AG04449 (cell line): ENCODE results near the gene TMC6.

Source experiments
- CTCF ChIA-PET: fragments of 350-600 bp; formaldehyde crosslinking; extraction: SDS; loops from one replicate; lab custom pipeline; 2021; ENCODE audit warnings: antibody characterized with exemption; lab: Yijun Ruan, JAX
- POLR2A ChIA-PET: fragments of 400-600, 350-600 bp; formaldehyde crosslinking; extraction: SDS; loops from one replicate; lab custom pipeline; 2020; ENCODE audit warnings: antibody characterized with exemption, inconsistent platforms; lab: Yijun Ruan, JAX
- DNase-seq: peaks from one replicate; pipeline ENCODE4 v3.0.0-alpha.2; 2010; ENCODE audit warnings: low read depth, low spot score
- H3K4me3 ChIP-seq: 2 replicates; pipeline ENCODE4 v1.5.1; 2011; ENCODE audit warnings: low read depth, mild to moderate bottlenecking, control low read depth, low read length
- TF ChIP-seq, protein P1 (sequence below): IDR thresholded peaks from one replicate; pipeline ENCODE4 v1.5.1; 2011; ENCODE audit warnings: mild to moderate bottlenecking, moderate library complexity, low read length, control low read depth, inconsistent platforms; ENCODE audit not compliant: insufficient read depth; ENCODE audit errors: missing control alignments

TMC6 gene

DNA sequence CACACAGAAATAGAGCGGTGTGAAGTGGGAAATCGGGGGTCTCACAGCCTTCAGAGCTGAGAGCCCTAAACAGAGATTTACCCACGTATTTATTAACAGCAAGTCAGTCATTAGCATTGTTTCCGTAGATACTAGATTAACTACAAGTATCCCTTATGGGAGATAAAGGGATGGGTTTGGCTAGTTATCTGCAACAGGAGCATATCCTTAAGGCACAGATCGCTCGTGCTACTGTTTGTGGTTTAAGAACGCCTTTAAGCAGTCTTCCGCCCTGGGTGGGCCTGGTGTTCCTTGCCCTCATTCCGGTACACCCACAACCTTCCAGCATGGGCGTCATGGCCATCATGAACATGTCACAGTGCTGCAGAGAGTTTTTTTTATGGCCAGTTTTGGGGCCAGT is 27.0 kb downstream of the TMC6 start:
- no peak overlapping the region for H3K4me3 ChIP-seq
- TF ChIP-seq, protein P1, sequence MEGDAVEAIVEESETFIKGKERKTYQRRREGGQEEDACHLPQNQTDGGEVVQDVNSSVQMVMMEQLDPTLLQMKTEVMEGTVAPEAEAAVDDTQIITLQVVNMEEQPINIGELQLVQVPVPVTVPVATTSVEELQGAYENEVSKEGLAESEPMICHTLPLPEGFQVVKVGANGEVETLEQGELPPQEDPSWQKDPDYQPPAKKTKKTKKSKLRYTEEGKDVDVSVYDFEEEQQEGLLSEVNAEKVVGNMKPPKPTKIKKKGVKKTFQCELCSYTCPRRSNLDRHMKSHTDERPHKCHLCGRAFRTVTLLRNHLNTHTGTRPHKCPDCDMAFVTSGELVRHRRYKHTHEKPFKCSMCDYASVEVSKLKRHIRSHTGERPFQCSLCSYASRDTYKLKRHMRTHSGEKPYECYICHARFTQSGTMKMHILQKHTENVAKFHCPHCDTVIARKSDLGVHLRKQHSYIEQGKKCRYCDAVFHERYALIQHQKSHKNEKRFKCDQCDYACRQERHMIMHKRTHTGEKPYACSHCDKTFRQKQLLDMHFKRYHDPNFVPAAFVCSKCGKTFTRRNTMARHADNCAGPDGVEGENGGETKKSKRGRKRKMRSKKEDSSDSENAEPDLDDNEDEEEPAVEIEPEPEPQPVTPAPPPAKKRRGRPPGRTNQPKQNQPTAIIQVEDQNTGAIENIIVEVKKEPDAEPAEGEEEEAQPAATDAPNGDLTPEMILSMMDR: no peak
- DNase-seq: no peak
- CTCF ChIA-PET: interaction anchor here (1.0 to 13.4 kb wide), 3 partner anchors 9 to 75 kb away, joined by 3 to 116 read pairs (median 9); no protein-coding TSS in a partner anchor
- POLR2A ChIA-PET: no interaction called here

DNA sequence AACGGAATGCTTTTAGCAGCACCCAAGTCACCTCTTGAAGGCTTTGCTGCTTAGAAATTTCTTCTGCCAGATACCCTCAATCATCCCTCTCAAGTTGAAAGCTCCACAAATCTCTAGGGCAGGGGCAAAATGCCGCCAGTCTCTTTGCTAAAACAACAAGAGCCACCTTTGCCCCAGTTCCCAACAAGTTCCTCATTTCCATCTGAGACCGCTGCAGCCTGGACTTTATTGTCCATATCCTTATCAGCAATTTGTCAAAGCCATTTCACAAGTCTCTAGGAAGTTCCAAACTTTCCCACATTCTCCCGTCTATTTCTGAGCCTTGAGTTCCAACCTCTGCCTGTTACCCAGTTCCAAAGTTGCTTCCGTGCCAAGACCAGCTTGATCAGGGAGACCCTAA is 27.4 kb downstream of the TMC6 start:
- TF ChIP-seq, protein P1: no peak
- no peak for DNase-seq
- ChIA-PET CTCF (interaction anchor here (1.0 to 13.4 kb wide), 3 partner anchors 10 to 76 kb away, joined by 3 to 116 read pairs (median 9); no protein-coding TSS in a partner anchor), POLR2A (no interaction called here)
- H3K4me3 ChIP-seq: no peak overlapping the region

DNA sequence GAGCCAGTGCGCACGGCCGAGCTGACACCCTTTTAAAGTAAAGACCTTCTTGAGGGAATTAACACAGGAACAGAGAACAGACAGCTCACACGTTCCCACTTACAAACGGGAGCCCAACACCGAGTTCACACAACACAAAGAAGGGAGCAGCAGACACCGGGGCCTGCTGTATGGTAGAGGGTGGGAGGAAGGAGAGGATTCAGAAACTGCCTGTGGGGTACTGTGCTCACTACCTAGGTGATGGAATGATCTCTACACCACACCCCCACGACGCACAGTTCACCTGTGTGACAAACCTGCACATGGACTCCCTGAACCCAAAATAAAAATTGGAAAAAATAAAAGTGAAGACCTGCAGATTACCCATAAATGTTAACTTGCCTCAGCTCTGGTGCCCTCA is 32.5 kb downstream of the TMC6 start:
- CTCF ChIA-PET: interaction anchor here (3.8 to 13.4 kb wide), 2 partner anchors 12 to 15 kb away, joined by 23 to 116 read pairs; no protein-coding TSS in a partner anchor
- POLR2A ChIA-PET: no interaction called here
- no peak overlapping the region for H3K4me3 ChIP-seq
- no peak for DNase-seq
- TF ChIP-seq, protein P1: no peak

DNA sequence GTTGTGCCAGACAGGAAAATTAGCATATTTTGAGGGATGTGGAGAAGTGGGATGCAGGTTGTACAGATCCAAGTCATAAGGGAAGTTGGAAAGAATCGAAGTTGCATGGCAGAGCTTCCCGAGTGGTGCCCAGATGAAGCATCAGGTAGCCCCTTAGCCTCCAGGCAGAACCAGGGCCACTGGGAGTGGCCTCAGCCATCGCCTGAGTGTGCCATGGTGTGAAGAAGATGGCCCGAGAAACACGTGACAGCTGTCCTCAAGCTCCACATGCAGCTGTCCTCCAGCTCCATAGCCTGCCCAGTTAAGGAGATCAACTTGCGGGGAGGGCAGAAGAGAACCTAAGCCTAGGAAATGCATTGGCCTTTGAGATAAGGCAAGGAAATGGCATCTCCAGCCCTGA is 33.5 kb downstream of the TMC6 start:
- DNase-seq: no peak
- TF ChIP-seq, protein P1: no peak
- ChIA-PET POLR2A (interaction anchor here (0.6 kb wide), 1 partner anchor 137 kb away, joined by 3 read pairs; no protein-coding TSS in a partner anchor), CTCF (interaction anchor here (3.8 to 13.4 kb wide), 2 partner anchors 11 to 16 kb away, joined by 23 to 116 read pairs; no protein-coding TSS in a partner anchor)
- H3K4me3 ChIP-seq: no peak overlapping the region

DNA sequence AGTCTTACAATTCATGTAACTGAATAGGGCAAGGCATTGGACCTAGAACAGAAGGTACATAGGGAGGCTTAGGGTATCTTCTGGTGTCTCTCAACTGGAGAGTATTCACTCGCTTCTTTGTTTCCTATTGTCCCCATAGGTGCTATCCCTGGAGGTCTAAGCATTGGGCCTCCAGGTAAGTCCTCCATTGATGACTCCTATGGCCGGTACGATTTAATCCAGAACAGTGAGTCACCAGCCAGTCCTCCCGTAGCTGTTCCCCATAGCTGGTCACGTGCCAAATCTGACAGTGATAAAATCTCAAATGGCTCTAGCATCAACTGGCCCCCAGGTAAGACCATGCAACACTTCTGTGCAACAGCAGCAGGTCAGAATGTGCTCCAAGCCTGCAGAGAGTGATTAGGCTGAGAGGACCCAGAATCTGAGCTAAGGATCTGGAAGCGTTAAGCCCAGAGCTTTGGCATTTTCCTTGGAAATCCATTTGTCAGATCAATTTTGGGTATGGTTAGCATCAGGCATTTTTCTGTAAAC is 35.7 kb downstream of the TMC6 start:
- CTCF ChIA-PET: interaction anchor here (1.0 to 13.4 kb wide), 4 partner anchors 9 to 84 kb away, joined by 3 to 116 read pairs (median 13); no protein-coding TSS in a partner anchor
- no peak overlapping the region for H3K4me3 ChIP-seq
- TF ChIP-seq, protein P1: no peak
- POLR2A ChIA-PET: no interaction called here
- DNase-seq: no peak

DNA sequence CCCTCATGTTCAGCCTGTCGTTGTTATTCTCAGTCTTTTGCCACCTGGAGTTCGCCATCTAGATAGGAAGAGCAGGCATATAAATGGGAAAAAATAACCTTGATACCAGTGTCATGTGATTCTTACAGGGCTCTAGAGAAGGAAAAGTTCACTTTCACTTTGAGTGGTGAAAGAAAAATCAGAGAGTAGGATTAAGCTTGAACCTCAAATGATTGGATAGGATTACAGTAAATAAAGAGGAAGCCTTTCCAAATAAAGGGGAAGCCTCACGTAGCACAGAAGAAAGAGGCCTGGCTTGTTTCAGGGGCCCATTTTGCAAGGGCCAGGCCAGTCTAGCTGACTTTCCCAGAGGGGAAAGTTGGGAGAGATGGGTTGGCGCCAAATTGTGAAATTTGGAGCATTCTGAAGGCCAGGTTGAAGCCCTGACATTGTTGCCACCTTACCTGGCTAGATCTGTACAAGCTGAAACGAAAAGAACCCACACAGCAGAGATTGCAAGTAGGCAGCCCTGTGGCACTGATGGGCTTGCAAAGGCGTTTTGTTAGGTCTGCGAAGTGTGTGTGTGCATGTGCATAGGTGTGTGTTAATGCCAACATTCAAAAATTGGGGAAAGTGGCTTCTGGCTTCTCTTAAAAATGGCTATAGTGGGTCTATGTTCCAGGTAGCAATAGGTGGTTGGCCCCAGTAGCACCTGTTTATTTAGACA is 38.8 kb downstream of the TMC6 start:
- DNase-seq: no peak
- CTCF ChIA-PET: no interaction called here
- H3K4me3 ChIP-seq: no peak overlapping the region
- TF ChIP-seq, protein P1: no peak
- POLR2A ChIA-PET: no interaction called here
